Spleen (tissue), 11 donors: ENCODE data around the gene IL1RAPL1. TPM values are rescaled to one million over a fixed set of nuclear protein-coding genes. Genes with fewer than 3 reads are reported as not detected.

Experiments used
- DNase-seq: peaks from one replicate; pipeline ENCODE4 v3.0.0-alpha.2; 2020
- H3K27ac ChIP-seq, 8 donors: fragments of 200-600 bp; sonication (generic) in 7 of 8; 1 replicate in 4 of 8; 2 replicates in 4 of 8; pipeline versions ENCODE4 v1.5.0 to v1.8.0; 2016 to 2021; ENCODE audit warnings: inconsistent platforms in 4 of 8, mild to moderate bottlenecking in 4 of 8, moderate library complexity in 1 of 8
- H3K27me3 ChIP-seq, 7 donors: fragments of 200-600 bp; sonication (generic) in 6 of 7; replicated peaks in 1 of 7; 1 replicate in 4 of 7; 2 replicates in 3 of 7; pipeline versions ENCODE4 v1.5.0 to v1.8.0; 2016 to 2021; ENCODE audit warnings: inconsistent platforms in 3 of 7, mild to moderate bottlenecking in 1 of 7
- H3K36me3 ChIP-seq, 6 donors: fragments of 200-600 bp; sonication (generic) in 5 of 6; 1 replicate in 4 of 6; 2 replicates in 2 of 6; pipeline versions ENCODE4 v1.5.0 to v1.8.0; 2016 to 2021; ENCODE audit warnings: inconsistent platforms in 2 of 6
- H3K4me1 ChIP-seq, 6 donors: fragments of 200-600 bp; sonication (generic) in 5 of 6; 1 replicate in 3 of 6; 2 replicates in 3 of 6; pipeline versions ENCODE4 v1.5.0 to v1.8.0; 2016 to 2021; ENCODE audit warnings: inconsistent platforms in 3 of 6
- H3K4me3 ChIP-seq, 8 donors: fragments of 200-600 bp; sonication (generic) in 7 of 8; 1 replicate in 4 of 8; 2 replicates in 4 of 8; pipeline versions ENCODE4 v1.5.0 to v1.8.0; 2016 to 2021; ENCODE audit warnings: inconsistent platforms in 4 of 8, mild to moderate bottlenecking in 4 of 8, moderate library complexity in 2 of 8
- H3K9me3 ChIP-seq, 8 donors: fragments of 200-600 bp; sonication (generic) in 7 of 8; 1 replicate in 4 of 8; 2 replicates in 4 of 8; pipeline versions ENCODE4 v1.5.0 to v1.8.0; 2016 to 2021; ENCODE audit warnings: inconsistent platforms in 4 of 8
- CTCF ChIP-seq, 11 experiments: fragments of 200-600 bp in 7 of 11; fragments of 450-650 bp in 4 of 11; sonication (generic) in 4 of 11; IDR thresholded peaks in 8 of 11; conservative IDR thresholded peaks in 3 of 11; 1 replicate in 7 of 11; 2 replicates in 4 of 11; pipeline versions ENCODE4 v1.4.0 to v1.8.0; 2016 to 2021; ENCODE audit warnings: antibody characterized with exemption in 11 of 11, inconsistent platforms in 4 of 11, mild to moderate bottlenecking in 1 of 11
- POLR2A ChIP-seq, 3 donors: fragments of 450-650 bp; IDR thresholded peaks; one replicate each; pipeline ENCODE4 v1.5.1; 2017; ENCODE audit warnings: antibody characterized with exemption in 3 of 3, mild to moderate bottlenecking in 1 of 3
- POLR2AphosphoS5 ChIP-seq, 3 donors: sonication (generic); formaldehyde crosslinking; IDR thresholded peaks; one replicate each; pipeline ENCODE4 v1.5.1; 2017; ENCODE audit warnings: antibody characterized with exemption in 3 of 3
- WGBS, 5 donors: extraction: QIAGEN DNeasy Blood & Tissue Kit in 3 of 5; methylation state at CpG; one replicate each; pipeline versions ENCODE4 v1.1.5 to v1.1.7; 2013 to 2018; 5-methylcytosine and 5-hydroxymethylcytosine counted together
- intact Hi-C: fragments of 100-400 bp; cut with DNase I; formaldehyde crosslinking; loops from one replicate; pipeline ENCODE4 v1.15.0; 2023; ENCODE audit warnings: low total_unique reads
- polyA plus RNA-seq, 3 donors: library from polyadenylated mRNA; stranded (reverse); fragments of 200-250 nt; gene quantifications; one replicate each; pipeline ENCODE4 v1.2.1, GENCODE V29; 2013
- total RNA-seq, 7 donors: library from RNA; depleted of rRNA in 3 of 7; stranded (reverse); fragments of >200 nt in 3 of 7; fragmentation: NEBNext Ultra II Directional in 4 of 7; extraction: Animal tissue kit (Norgen Biotek cat#: 25700) in 4 of 7; gene quantifications; one replicate each; pipeline versions ENCODE4 v1.1.0 to v1.2.1, GENCODE V29; 2016 to 2021
- donor health status: healthy with polysubstance abuse.
- donor health status: DM: no; HTN: no; CAD: no; lungs with moderate emphysema.
- donor health status: DM: no; HTN: no; CAD: no.
- donor health status: Bipolar disorder and iron deficiency.
- donor health status: healthy.
- donor health status: DM: no; HTN: no; CAD: no.
- donor health status: DM: yes; HTN: yes; CAD: no.

Gene IL1RAPL1
- total and polyA plus RNA-seq, 10 donors = 0.03 to 0.19 TPM; not detected in 8

GRCh38 chrX:28997706-28998463 lies 410.6 kb downstream of the IL1RAPL1 start:
- 30 to 79% (median 65%) methylated on average over 1 of the region's 1 CpG for WGBS, 5 donors
- Histone ChIP-seq H3K27ac (no peak overlapping the region), H3K4me1 (no peaks in the 10 kb centered on the region), H3K27me3 (no peaks in the 10 kb centered on the region), H3K4me3 (no peak overlapping the region), H3K36me3 (no peaks in the 10 kb centered on the region), H3K9me3 (no peaks in the 10 kb centered on the region)
- intact Hi-C loops = no loop called here
- DNase-seq = no peak
- no peak for TF ChIP-seq CTCF (IDR thresholded peaks at IDR 0.05 in 8 of 11, conservative IDR thresholded peaks at IDR 0.05 in 3 of 11)
- TF ChIP-seq POLR2AphosphoS5 (IDR thresholded peaks at IDR 0.05) = no peak
- no peak for TF ChIP-seq POLR2A (IDR thresholded peaks at IDR 0.05)

GRCh38 chrX:28998609-28999135 lies 411.4 kb downstream of the IL1RAPL1 start:
- WGBS, 5 donors = 27 to 41% (median 35%) methylated on average over 3 of the region's 3 CpGs
- intact Hi-C loops = no loop called here

GRCh38 chrX:29012867-29013266 lies 425.6 kb downstream of the IL1RAPL1 start:
- Histone ChIP-seq H3K9me3 (peaks cover 0 to 14% (median 0%) of the 10 kb centered on the region in 8 donors), H3K4me3 (no peak overlapping the region), H3K36me3 (no peaks in the 10 kb centered on the region), H3K27ac (no peak overlapping the region), H3K27me3 (no peaks in the 10 kb centered on the region), H3K4me1 (no peaks in the 10 kb centered on the region)
- TF ChIP-seq POLR2AphosphoS5 (IDR thresholded peaks at IDR 0.05) (no peak), CTCF (IDR thresholded peaks at IDR 0.05 in 8 of 11, conservative IDR thresholded peaks at IDR 0.05 in 3 of 11) (no peak), POLR2A (IDR thresholded peaks at IDR 0.05) (no peak)
- intact Hi-C loops = loop anchor here (10.0 kb wide), 1 partner anchor 62 kb away; no protein-coding TSS in a partner anchor
- no peak for DNase-seq

More at GRCh38 chrX:28998609-28999135, 411.4 kb downstream of the IL1RAPL1 start:
- no peaks in the 10 kb centered on the region for H3K27me3 ChIP-seq
- no peak for DNase-seq
- H3K4me3 ChIP-seq = no peak overlapping the region
- H3K36me3 ChIP-seq = no peaks in the 10 kb centered on the region
- no peaks in the 10 kb centered on the region for H3K4me1 ChIP-seq
- H3K9me3 ChIP-seq = no peaks in the 10 kb centered on the region
- H3K27ac ChIP-seq = no peak overlapping the region
- no peak for TF ChIP-seq CTCF (IDR thresholded peaks at IDR 0.05 in 8 of 11, conservative IDR thresholded peaks at IDR 0.05 in 3 of 11)
- TF ChIP-seq POLR2AphosphoS5 (IDR thresholded peaks at IDR 0.05) = no peak
- TF ChIP-seq POLR2A (IDR thresholded peaks at IDR 0.05) = no peak

GRCh38 chrX:29023207-29023606 lies 436.0 kb downstream of the IL1RAPL1 start:
- no peaks in the 10 kb centered on the region for H3K9me3 ChIP-seq
- DNase-seq = no peak
- no peaks in the 10 kb centered on the region for H3K4me1 ChIP-seq
- H3K4me3 ChIP-seq = no peak overlapping the region
- H3K27me3 ChIP-seq = no peaks in the 10 kb centered on the region
- no peak overlapping the region for H3K27ac ChIP-seq
- intact Hi-C loops = no loop called here
- TF ChIP-seq POLR2AphosphoS5 (IDR thresholded peaks at IDR 0.05) (no peak), CTCF (IDR thresholded peaks at IDR 0.05 in 8 of 11, conservative IDR thresholded peaks at IDR 0.05 in 3 of 11) (no peak), POLR2A (IDR thresholded peaks at IDR 0.05) (no peak)
- no peaks in the 10 kb centered on the region for H3K36me3 ChIP-seq
